Measurements from ENCODE around the gene PPP1R17.

DNA sequence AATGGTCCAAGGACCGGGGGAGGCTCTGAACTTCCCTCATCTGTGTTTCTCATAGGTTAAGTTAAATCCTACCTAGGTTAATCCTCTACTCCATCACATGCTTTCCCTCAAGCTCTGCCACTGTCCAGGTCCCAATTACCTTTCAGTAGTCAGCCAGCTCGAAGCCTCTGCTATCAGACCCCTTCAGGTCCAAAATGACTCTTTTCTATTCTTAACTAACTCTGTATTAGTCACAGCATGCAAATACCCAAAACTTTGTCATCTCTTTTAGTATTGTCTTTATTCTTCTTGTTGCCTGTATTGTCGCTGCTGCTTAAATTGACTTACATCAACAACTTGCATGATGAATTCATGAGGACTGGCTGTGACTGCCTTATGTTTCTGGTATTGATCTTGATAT is 15.3 kb downstream of the PPP1R17 start:
- TF ChIP-seq, protein P1, sequence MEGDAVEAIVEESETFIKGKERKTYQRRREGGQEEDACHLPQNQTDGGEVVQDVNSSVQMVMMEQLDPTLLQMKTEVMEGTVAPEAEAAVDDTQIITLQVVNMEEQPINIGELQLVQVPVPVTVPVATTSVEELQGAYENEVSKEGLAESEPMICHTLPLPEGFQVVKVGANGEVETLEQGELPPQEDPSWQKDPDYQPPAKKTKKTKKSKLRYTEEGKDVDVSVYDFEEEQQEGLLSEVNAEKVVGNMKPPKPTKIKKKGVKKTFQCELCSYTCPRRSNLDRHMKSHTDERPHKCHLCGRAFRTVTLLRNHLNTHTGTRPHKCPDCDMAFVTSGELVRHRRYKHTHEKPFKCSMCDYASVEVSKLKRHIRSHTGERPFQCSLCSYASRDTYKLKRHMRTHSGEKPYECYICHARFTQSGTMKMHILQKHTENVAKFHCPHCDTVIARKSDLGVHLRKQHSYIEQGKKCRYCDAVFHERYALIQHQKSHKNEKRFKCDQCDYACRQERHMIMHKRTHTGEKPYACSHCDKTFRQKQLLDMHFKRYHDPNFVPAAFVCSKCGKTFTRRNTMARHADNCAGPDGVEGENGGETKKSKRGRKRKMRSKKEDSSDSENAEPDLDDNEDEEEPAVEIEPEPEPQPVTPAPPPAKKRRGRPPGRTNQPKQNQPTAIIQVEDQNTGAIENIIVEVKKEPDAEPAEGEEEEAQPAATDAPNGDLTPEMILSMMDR (IDR thresholded peaks at IDR 0.05) = no peak
- no peak for TF ChIP-seq ZFX (IDR thresholded peaks at IDR 0.05; ENCODE audit: borderline replicate concordance)

Data from 22Rv1 (cell line).